Measurements from ENCODE around the gene CCR7. TPM values are rescaled to one million over a fixed set of nuclear protein-coding genes. Genes with fewer than 3 reads are reported as not detected.

The CCR7 gene
- polyA plus RNA-seq, 2 donors: 0.16 to 0.54 TPM

DNA sequence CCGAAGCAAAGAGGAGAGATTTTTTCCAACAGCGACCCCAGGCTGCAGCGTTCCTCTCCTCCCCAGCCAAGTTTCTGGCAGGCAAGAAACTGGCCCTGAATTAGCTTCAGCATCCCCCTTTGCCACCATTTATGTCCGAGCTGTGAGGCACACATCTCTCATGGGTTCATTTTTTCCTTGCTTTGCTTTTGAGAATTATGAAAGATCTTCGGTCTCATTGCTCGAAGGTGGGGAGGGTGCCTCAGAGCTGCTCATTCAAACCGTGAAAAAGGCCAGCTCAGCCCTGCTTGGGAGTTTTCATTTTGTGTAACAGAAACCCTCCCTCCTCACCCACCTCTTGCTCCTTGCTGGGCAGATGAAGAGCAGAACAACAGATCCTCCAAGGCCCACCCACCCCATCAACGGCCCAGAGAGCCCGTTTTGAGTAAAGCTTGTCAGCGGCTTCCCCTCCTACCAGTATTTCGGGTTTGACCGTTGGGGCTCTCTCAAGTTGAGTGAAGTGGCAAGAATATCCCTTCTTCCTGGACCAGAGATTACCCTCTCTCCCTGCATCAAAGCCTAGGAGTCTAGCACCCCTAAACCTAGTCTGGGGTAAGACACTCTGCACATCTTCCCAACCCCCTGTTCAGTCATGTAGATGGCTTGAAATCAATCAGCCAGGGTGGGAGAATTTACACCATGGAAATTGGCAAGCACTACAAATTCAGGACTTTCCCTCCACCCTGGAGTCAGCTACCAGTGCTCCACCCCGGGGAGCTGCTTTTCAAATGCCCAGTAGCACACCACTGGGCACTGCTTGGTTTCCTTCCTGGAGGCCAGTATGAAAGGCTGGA is 1.8 kb downstream of the CCR7 start:
- Histone ChIP-seq H3K27me3 (ENCODE audit: control insufficient read depth in 1 of 2, insufficient read depth in 2 of 2, low read length in 2 of 2) (no peaks in the 10 kb centered on the region), H3K9me3 (ENCODE audit: control insufficient read depth in 2 of 2, insufficient read depth in 1 of 2, low read depth in 1 of 2, low read length in 1 of 2) (no peaks in the 10 kb centered on the region), H3K4me1 (ENCODE audit: control insufficient read depth in 2 of 2, insufficient read depth in 2 of 2, low read length in 1 of 2) (peaks cover 0 to 23% of the 10 kb centered on the region in 2 donors), H3K27ac (ENCODE audit: low read depth in 2 of 2, low read length in 1 of 2) (no peak overlapping the region), H3K36me3 (ENCODE audit: control insufficient read depth in 2 of 2, insufficient read depth in 2 of 2, low read length in 1 of 2) (no peaks in the 10 kb centered on the region), H3K4me3 (ENCODE audit: low read depth in 1 of 2, low read length in 2 of 2) (no peak overlapping the region)
- 71 to 74% methylated on average over 13 of the region's 13 CpGs for WGBS, 2 donors

DNA sequence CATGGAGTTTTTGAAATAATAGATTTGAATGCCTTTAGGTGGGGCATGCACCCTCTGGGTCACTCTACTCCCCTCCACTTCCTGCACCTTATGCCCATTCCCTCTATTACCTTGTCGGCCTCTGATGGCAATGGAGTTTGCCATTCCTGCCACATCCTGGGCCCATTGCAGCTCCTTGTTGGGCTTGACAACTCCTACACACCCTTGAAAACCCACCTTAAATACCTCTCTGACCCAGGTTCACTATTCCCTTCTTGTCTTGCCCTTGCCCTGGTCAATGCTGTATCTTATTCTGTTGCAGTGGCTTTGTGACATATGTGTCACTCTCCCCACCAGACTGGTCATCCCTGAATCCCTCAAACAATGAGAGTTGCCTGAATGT is 2.4 kb downstream of the CCR7 start:
- Histone ChIP-seq H3K27me3 (ENCODE audit: control insufficient read depth in 1 of 2, insufficient read depth in 2 of 2, low read length in 2 of 2) (no peaks in the 10 kb centered on the region), H3K4me1 (ENCODE audit: control insufficient read depth in 2 of 2, insufficient read depth in 2 of 2, low read length in 1 of 2) (peaks cover 0 to 23% of the 10 kb centered on the region in 2 donors), H3K9me3 (ENCODE audit: control insufficient read depth in 2 of 2, insufficient read depth in 1 of 2, low read depth in 1 of 2, low read length in 1 of 2) (no peaks in the 10 kb centered on the region), H3K4me3 (ENCODE audit: low read depth in 1 of 2, low read length in 2 of 2) (no peak overlapping the region), H3K27ac (ENCODE audit: low read depth in 2 of 2, low read length in 1 of 2) (no peak overlapping the region), H3K36me3 (ENCODE audit: control insufficient read depth in 2 of 2, insufficient read depth in 2 of 2, low read length in 1 of 2) (no peaks in the 10 kb centered on the region)
- WGBS, 2 donors: 81 to 86% methylated on average over 1 of the region's 1 CpG

DNA sequence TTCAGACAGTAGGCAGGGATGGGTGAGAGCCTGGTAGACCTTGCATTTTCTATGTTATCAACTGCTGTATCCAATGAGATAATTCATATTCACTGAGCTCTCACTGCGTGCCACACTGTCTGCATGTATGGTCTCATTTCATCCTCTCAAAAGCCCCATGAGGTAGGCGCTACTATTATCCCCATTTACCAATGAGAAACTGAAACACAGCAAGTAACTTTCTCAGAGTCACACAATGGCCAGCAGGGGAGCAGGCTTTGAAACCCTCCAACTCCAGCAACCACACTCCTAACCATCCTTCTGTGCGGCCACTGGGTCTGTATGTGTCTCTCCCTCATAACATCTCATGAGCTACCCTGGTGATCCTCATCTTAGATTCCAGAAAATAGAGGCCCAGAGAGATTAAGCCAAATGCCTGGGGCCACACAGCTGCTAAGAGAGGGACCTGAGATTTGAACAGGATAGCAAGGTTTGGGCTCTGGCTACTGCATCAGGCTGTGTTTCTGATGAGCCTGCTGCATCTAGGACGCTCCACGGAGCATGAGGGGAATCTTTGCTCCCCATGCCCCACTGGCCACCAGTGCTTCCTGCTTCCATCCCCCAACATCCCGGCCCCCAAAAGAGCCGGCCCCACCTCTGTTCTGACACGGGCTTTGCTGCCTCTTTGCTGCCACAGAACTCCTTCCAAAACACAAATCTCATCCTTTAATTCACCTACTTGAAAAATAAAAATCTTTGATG is 3.2 kb downstream of the CCR7 start:
- Histone ChIP-seq H3K27me3 (ENCODE audit: control insufficient read depth in 1 of 2, insufficient read depth in 2 of 2, low read length in 2 of 2) (no peaks in the 10 kb centered on the region), H3K9me3 (ENCODE audit: control insufficient read depth in 2 of 2, insufficient read depth in 1 of 2, low read depth in 1 of 2, low read length in 1 of 2) (no peaks in the 10 kb centered on the region), H3K4me3 (ENCODE audit: low read depth in 1 of 2, low read length in 2 of 2) (no peak overlapping the region), H3K27ac (ENCODE audit: low read depth in 2 of 2, low read length in 1 of 2) (no peak overlapping the region), H3K36me3 (ENCODE audit: control insufficient read depth in 2 of 2, insufficient read depth in 2 of 2, low read length in 1 of 2) (no peaks in the 10 kb centered on the region), H3K4me1 (ENCODE audit: control insufficient read depth in 2 of 2, insufficient read depth in 2 of 2, low read length in 1 of 2) (peaks cover 0 to 26% of the 10 kb centered on the region in 2 donors)
- WGBS, 2 donors: 70 to 75% methylated on average over 8 of the region's 8 CpGs

DNA sequence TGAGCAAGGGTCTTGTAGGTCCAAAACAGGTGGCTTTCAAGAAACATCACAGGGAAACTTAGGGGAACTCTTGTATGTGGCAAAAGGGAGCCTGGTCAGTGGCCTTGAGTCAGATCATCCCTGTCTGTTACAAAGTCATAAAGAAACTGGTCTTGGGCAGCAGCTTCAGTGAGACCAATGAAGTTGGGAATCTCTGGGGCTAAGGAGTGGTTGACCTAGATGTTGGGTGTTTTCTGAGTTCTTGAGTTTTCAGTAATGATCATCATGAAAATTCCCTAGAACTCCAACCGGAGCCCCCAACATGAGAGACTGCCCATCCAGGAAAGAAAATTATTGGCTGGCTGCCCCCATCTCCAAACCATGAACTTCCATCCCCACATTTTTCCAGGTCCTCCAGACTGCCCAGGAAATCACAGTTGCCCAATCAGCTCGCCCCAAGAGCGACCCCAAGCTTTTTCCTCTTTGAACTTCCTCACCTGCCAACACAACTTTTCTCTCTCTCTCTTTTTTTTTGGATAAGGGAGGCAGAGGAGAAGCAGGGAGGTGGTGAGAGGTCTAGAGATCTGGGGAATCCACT is 3.9 kb downstream of the CCR7 start:
- Histone ChIP-seq H3K4me3 (ENCODE audit: low read depth in 1 of 2, low read length in 2 of 2) (no peak overlapping the region), H3K36me3 (ENCODE audit: control insufficient read depth in 2 of 2, insufficient read depth in 2 of 2, low read length in 1 of 2) (no peaks in the 10 kb centered on the region), H3K4me1 (ENCODE audit: control insufficient read depth in 2 of 2, insufficient read depth in 2 of 2, low read length in 1 of 2) (peaks cover 0 to 26% of the 10 kb centered on the region in 2 donors), H3K27me3 (ENCODE audit: control insufficient read depth in 1 of 2, insufficient read depth in 2 of 2, low read length in 2 of 2) (no peaks in the 10 kb centered on the region), H3K27ac (ENCODE audit: low read depth in 2 of 2, low read length in 1 of 2) (peak overlapping the region in 1 of 2 donors; percentile 65), H3K9me3 (ENCODE audit: control insufficient read depth in 2 of 2, insufficient read depth in 1 of 2, low read depth in 1 of 2, low read length in 1 of 2) (no peaks in the 10 kb centered on the region)
- WGBS, 2 donors: 67 to 83% methylated on average over 3 of the region's 3 CpGs

DNA sequence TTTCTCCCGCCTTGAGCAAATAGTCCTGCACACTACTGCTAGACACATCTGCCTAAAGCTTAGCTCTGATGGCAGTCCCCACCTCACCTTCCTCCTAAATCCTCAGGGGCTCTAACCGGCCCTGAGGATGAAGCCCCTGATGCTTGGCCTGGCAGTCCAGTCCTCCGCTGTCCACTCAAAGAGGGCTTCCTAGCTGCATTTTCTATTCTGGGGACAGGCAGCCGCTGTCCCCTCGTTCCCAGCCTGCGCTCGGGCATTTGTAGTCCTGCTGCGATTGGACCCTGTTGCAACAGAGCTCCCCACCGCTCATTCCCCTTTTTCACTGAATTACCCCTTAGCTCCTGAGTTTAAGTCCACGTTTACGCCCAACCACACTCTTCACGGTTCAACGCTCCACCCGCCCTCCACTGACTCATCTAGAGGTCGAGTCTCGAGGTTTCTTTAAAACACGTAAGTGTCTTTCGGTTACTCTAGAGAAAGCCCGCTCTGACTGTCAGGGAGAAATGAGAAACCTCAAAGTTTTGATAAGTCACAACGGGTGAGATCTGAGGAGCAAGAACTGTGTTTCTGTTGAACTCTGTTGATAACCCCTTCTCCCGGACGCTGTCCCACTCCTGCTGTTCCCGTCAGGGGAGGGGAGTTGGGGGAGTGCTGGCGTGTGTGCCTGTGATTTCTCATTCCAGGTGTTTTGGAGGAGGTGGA is 4.5 kb downstream of the CCR7 start:
- WGBS, 2 donors: 52 to 55% methylated on average over 24 of the region's 24 CpGs
- Histone ChIP-seq H3K4me1 (ENCODE audit: control insufficient read depth in 2 of 2, insufficient read depth in 2 of 2, low read length in 1 of 2) (peaks cover 0 to 26% of the 10 kb centered on the region in 2 donors), H3K4me3 (ENCODE audit: low read depth in 1 of 2, low read length in 2 of 2) (peak overlapping the region in 1 of 2 donors; percentile 0), H3K27ac (ENCODE audit: low read depth in 2 of 2, low read length in 1 of 2) (peak overlapping the region in 1 of 2 donors; percentile 67), H3K36me3 (ENCODE audit: control insufficient read depth in 2 of 2, insufficient read depth in 2 of 2, low read length in 1 of 2) (no peaks in the 10 kb centered on the region), H3K9me3 (ENCODE audit: control insufficient read depth in 2 of 2, insufficient read depth in 1 of 2, low read depth in 1 of 2, low read length in 1 of 2) (no peaks in the 10 kb centered on the region), H3K27me3 (ENCODE audit: control insufficient read depth in 1 of 2, insufficient read depth in 2 of 2, low read length in 2 of 2) (no peaks in the 10 kb centered on the region)

DNA sequence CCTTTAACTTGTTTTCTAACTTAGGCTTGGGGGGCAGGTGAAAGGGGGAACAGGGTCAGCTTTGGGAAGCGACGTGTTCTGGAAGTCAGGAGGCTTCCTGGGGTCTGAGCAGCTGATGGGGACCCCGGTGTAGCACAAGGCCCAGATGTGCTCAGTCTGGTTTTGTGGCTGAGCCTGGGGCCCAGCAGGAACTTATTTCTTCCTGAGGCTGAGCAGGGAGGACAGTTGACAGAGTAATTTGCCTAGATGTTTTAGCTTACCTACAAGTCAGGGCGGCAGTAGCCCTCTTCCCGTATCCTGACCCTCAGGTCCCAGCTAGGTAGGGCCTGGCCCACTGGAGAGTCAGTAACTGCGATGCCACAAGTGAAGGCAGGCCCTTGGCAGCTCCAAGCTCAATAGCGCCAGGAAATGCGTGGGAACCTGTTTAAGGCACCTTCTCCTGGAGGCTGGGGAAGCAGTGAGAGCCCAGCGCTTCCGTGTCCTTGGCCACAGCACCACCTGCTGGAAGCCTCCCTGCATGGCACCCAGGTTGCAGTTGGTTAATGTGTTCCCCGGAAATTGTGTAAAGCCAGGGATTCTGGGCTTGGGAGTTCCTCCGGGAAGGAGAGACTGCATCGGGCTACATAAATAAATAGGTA is 5.2 kb downstream of the CCR7 start:
- no peaks in the 10 kb centered on the region for H3K36me3 ChIP-seq (ENCODE audit: control insufficient read depth in 2 of 2, insufficient read depth in 2 of 2, low read length in 1 of 2)
- no peak overlapping the region for H3K4me3 ChIP-seq (ENCODE audit: low read depth in 1 of 2, low read length in 2 of 2)
- peaks cover 0 to 26% of the 10 kb centered on the region in 2 donors for H3K4me1 ChIP-seq (ENCODE audit: control insufficient read depth in 2 of 2, insufficient read depth in 2 of 2, low read length in 1 of 2)
- no peaks in the 10 kb centered on the region for H3K27me3 ChIP-seq (ENCODE audit: control insufficient read depth in 1 of 2, insufficient read depth in 2 of 2, low read length in 2 of 2)
- H3K9me3 ChIP-seq (ENCODE audit: control insufficient read depth in 2 of 2, insufficient read depth in 1 of 2, low read depth in 1 of 2, low read length in 1 of 2): no peaks in the 10 kb centered on the region
- H3K27ac ChIP-seq (ENCODE audit: low read depth in 2 of 2, low read length in 1 of 2): peak overlapping the region; percentile 75 to 81
- 15 to 22% methylated on average over 13 of the region's 13 CpGs for WGBS, 2 donors

DNA sequence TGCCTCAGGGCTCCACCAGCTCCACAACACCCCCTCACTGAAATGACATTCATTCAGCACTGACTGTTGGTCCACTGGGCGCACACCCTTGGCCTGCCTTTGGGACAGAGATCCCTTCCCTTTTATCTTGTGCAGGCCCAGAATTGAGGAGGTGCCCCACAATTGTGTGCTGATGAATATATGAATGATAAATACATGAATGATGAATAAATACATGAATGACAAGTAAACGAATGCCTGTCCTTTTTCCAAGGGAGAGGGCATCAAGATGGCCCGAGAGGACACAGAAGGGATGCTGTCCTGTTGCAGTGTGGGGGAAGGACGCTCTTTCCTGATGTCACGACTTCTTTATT is 5.7 kb downstream of the CCR7 start:
- Histone ChIP-seq H3K36me3 (ENCODE audit: control insufficient read depth in 2 of 2, insufficient read depth in 2 of 2, low read length in 1 of 2) (no peaks in the 10 kb centered on the region), H3K4me1 (ENCODE audit: control insufficient read depth in 2 of 2, insufficient read depth in 2 of 2, low read length in 1 of 2) (peaks cover 0 to 26% of the 10 kb centered on the region in 2 donors), H3K9me3 (ENCODE audit: control insufficient read depth in 2 of 2, insufficient read depth in 1 of 2, low read depth in 1 of 2, low read length in 1 of 2) (no peaks in the 10 kb centered on the region), H3K27ac (ENCODE audit: low read depth in 2 of 2, low read length in 1 of 2) (peak overlapping the region; percentile 75 to 81), H3K4me3 (ENCODE audit: low read depth in 1 of 2, low read length in 2 of 2) (no peak overlapping the region), H3K27me3 (ENCODE audit: control insufficient read depth in 1 of 2, insufficient read depth in 2 of 2, low read length in 2 of 2) (no peaks in the 10 kb centered on the region)
- 66 to 71% methylated on average over 5 of the region's 5 CpGs for WGBS, 2 donors

DNA sequence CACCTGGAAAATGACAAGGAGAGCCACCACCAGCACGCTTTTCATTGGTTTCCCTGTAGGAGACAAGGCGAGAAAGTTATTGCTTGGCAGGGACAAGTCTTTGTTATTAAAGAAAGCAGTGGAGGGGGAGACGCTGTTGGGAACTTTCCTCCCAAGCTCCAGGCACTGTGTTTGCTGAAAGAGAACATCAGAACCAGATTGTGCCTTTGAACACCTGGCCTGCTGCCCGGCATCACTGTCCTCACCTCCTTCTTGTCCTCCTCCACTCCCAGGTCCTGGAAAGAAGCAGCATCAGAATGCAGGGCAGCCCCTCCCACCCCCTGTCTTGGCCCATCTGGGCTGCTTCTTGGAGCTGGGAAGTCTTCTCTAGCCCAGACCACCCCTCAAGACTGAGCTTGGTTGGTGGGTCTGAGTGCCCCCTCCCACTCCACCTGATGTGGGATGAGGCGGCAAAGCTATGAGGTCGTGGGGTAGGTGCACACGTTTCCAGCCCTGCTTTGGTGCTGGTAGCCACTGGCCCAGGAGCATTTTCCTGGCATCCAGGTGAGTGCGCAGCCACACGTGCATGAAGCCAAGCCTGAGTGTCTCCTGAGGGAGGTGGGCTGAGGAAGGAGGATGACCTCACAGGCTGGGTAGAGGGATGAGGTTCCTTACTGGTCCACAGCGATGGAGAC is 6.2 kb downstream of the CCR7 start:
- H3K9me3 ChIP-seq (ENCODE audit: control insufficient read depth in 2 of 2, insufficient read depth in 1 of 2, low read depth in 1 of 2, low read length in 1 of 2): no peaks in the 10 kb centered on the region
- 64 to 70% methylated on average over 10 of the region's 10 CpGs for WGBS, 2 donors
- H3K4me1 ChIP-seq (ENCODE audit: control insufficient read depth in 2 of 2, insufficient read depth in 2 of 2, low read length in 1 of 2): peaks cover 0 to 29% of the 10 kb centered on the region in 2 donors
- H3K27ac ChIP-seq (ENCODE audit: low read depth in 2 of 2, low read length in 1 of 2): peak overlapping the region; percentile 75 to 81
- H3K27me3 ChIP-seq (ENCODE audit: control insufficient read depth in 1 of 2, insufficient read depth in 2 of 2, low read length in 2 of 2): no peaks in the 10 kb centered on the region
- no peaks in the 10 kb centered on the region for H3K36me3 ChIP-seq (ENCODE audit: control insufficient read depth in 2 of 2, insufficient read depth in 2 of 2, low read length in 1 of 2)
- H3K4me3 ChIP-seq (ENCODE audit: low read depth in 1 of 2, low read length in 2 of 2): no peak overlapping the region
